SJSA1 (cell line): ENCODE results near the gene ZNF41. TPM values are rescaled to one million over a fixed set of nuclear protein-coding genes. Genes with fewer than 3 reads are reported as not detected.

Source experiments
- DNase-seq, 2 experiments: peaks; one replicate each; pipeline ENCODE4 v3.0.0-alpha.2; 2015 to 2020; ENCODE audit warnings: low spot score in 2 of 2, low read depth in 1 of 2
- H3K27ac ChIP-seq: fragments of 250-450 bp; sonication (Bioruptor Pico); 2 replicates; pipeline ENCODE4 v1.5.1; 2020; ENCODE audit warnings: mild to moderate bottlenecking, moderate library complexity
- H3K27me3 ChIP-seq: fragments of 250-450 bp; sonication (Bioruptor Pico); replicated peaks from 2 replicates; pipeline ENCODE4 v1.5.1; 2020; ENCODE audit warnings: mild to moderate bottlenecking, moderate library complexity
- H3K36me3 ChIP-seq: fragments of 250-450 bp; sonication (Bioruptor Pico); 2 replicates; pipeline ENCODE4 v1.5.1; 2020; ENCODE audit warnings: mild to moderate bottlenecking
- H3K4me1 ChIP-seq: fragments of 250-450 bp; sonication (Bioruptor Pico); replicated peaks from 2 replicates; pipeline ENCODE4 v1.6.1; 2021; ENCODE audit warnings: mild to moderate bottlenecking
- H3K4me3 ChIP-seq: fragments of 250-450 bp; sonication (Bioruptor Pico); 2 replicates; pipeline ENCODE4 v1.5.1; 2020; ENCODE audit warnings: mild to moderate bottlenecking
- H3K9me3 ChIP-seq: fragments of 250-450 bp; sonication (Bioruptor Pico); replicated peaks from 2 replicates; pipeline ENCODE4 v1.5.1; 2020; ENCODE audit warnings: mild to moderate bottlenecking
- total RNA-seq: library from RNA; depleted of rRNA; stranded (reverse); fragments of >200 nt; shearing (Covaris generic); gene quantifications from 2 replicates; pipeline ENCODE4 v1.2.3, GENCODE V29; 2014

ZNF41 gene
- total RNA-seq, 1 experiment from 2014 or later: 6.5 TPM

DNA sequence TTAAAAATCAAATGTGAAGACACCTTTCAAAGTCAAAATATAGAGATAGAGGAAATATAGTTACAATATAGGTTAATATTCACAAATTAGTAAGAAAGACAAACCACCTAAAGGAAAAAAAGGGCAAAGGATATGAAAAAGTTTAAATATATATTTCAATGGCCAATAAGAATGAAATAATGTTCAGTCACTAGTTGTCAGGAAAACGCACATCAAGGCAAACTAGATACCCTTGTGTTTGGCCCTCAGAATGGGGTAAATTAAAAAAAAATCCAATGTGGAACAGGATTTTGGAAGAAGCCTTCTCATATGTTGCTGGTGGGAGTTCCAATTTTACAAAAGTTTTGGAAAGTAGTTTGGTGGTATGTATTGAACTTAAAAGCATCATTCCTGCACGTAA is 2.4 kb downstream of the ZNF41 start:
- no peaks in the 10 kb centered on the region for H3K36me3 ChIP-seq
- H3K9me3 ChIP-seq: no peaks in the 10 kb centered on the region
- H3K4me3 ChIP-seq: no peak overlapping the region
- no peak overlapping the region for H3K27ac ChIP-seq
- H3K4me1 ChIP-seq: no peaks in the 10 kb centered on the region; the same call in 1 of the 2 replicates
- no peaks in the 10 kb centered on the region for H3K27me3 ChIP-seq
- DNase-seq: no peak

- Histone ChIP-seq H3K9me3 (no peaks in the 10 kb centered on the region), H3K36me3 (no peaks in the 10 kb centered on the region), H3K4me1 (no peaks in the 10 kb centered on the region), H3K27me3 (no peaks in the 10 kb centered on the region), H3K4me3 (no peak overlapping the region), H3K27ac (no peak overlapping the region)
- DNase-seq: no peak
Observed at GRCh38 chrX:47475476-47475875, 7.5 kb downstream of the ZNF41 start.

DNA sequence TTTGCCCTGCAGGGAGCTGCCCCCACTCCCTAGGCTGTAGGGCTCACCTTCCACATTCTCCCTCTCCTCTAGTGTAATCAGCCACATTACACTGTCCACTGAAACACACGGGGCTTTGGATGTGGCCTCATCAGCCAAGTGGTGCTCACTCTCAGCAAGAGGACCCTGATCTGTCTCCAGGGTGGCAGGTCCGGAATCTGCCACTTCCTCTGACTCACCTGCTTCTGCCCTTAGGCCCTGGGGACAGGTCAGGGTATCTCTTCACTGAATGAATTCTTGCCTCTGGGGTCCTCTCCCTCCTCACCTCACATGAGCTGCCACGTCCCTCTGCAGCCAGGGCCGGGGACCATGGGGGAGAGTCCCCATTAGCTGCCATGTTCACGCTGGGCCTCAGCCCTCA is 15.9 kb downstream of the ZNF41 start:
- H3K27me3 ChIP-seq: no peaks in the 10 kb centered on the region
- no peak for DNase-seq
- H3K36me3 ChIP-seq: no peaks in the 10 kb centered on the region
- no peaks in the 10 kb centered on the region for H3K4me1 ChIP-seq
- no peak overlapping the region for H3K4me3 ChIP-seq
- H3K9me3 ChIP-seq: no peaks in the 10 kb centered on the region
- H3K27ac ChIP-seq: no peak overlapping the region

DNA sequence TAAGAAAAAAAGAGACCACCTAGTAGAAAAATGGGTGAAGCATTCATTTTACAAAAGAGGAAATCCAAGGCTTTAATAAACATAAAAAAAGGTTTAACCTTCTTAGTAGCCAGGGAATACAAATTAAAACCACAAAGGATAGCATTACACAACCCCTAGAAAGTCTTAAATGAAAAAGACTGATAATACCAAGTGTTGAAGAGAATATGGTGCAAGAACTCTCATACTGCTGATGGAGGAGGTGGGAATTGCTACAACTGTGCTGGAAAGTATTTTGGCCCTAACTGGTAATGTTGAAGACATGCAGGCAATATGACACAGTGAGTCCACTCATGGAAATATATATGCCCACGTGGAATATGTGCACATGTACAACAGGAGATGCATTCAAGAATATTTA is 22.5 kb downstream of the ZNF41 start:
- Histone ChIP-seq H3K9me3 (no peaks in the 10 kb centered on the region), H3K27me3 (no peaks in the 10 kb centered on the region)

GRCh38 chrX:47458528-47458927 is 24.5 kb downstream of the ZNF41 start:
- no peak for DNase-seq
- Histone ChIP-seq H3K4me3 (no peak overlapping the region), H3K9me3 (no peaks in the 10 kb centered on the region), H3K36me3 (peaks cover 3% of the 10 kb centered on the region; the same call in 1 of the 2 replicates), H3K27me3 (no peaks in the 10 kb centered on the region), H3K27ac (no peak overlapping the region), H3K4me1 (no peaks in the 10 kb centered on the region)

More for the DNA sequence above, 22.5 kb downstream of the ZNF41 start:
- no peak for DNase-seq
- H3K4me1 ChIP-seq: no peaks in the 10 kb centered on the region
- H3K36me3 ChIP-seq: peaks cover 2% of the 10 kb centered on the region; the same call in 1 of the 2 replicates
- no peak overlapping the region for H3K27ac ChIP-seq
- H3K4me3 ChIP-seq: no peak overlapping the region

- no peak for DNase-seq
- Histone ChIP-seq H3K27me3 (no peaks in the 10 kb centered on the region), H3K4me3 (no peak overlapping the region), H3K27ac (no peak overlapping the region), H3K4me1 (no peaks in the 10 kb centered on the region), H3K36me3 (peaks cover 3% of the 10 kb centered on the region; the same call in 1 of the 2 replicates), H3K9me3 (no peaks in the 10 kb centered on the region)
Observed at GRCh38 chrX:47456080-47456479, 26.9 kb downstream of the ZNF41 start.

GRCh38 chrX:47452112-47452511 is 30.9 kb downstream of the ZNF41 start:
- H3K27ac ChIP-seq: no peak overlapping the region

GRCh38 chrX:47448165-47448806 is 34.7 kb downstream of the ZNF41 start:
- no peaks in the 10 kb centered on the region for H3K4me1 ChIP-seq
- no peak overlapping the region for H3K27ac ChIP-seq
- H3K9me3 ChIP-seq: no peaks in the 10 kb centered on the region
- peaks cover 10% of the 10 kb centered on the region for H3K36me3 ChIP-seq
- no peak overlapping the region for H3K4me3 ChIP-seq
- H3K27me3 ChIP-seq: no peaks in the 10 kb centered on the region
- no peak for DNase-seq

More at GRCh38 chrX:47452112-47452511, 30.9 kb downstream of the ZNF41 start:
- Histone ChIP-seq H3K36me3 (peaks cover 14% of the 10 kb centered on the region), H3K4me1 (no peaks in the 10 kb centered on the region), H3K4me3 (no peak overlapping the region), H3K9me3 (no peaks in the 10 kb centered on the region), H3K27me3 (no peaks in the 10 kb centered on the region)
- no peak for DNase-seq

DNA sequence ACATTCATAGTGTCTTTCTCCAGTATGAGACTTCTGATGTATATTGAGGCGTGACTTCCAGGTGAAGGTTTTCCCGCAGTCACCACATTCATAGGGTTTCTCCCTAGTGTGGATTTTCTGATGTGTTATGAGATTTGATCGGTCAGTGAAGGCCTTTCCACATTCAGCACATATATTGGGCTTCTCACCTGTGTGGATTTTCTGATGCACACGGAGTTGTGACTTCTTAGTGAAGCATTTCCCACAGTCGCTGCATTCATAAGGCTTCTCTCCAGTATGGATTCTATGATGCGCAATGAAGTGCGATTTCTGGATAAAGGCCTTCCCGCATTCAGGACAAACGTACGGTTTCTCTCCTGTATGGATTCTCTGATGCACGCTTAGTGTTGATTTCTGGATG is 35.4 kb downstream of the ZNF41 start:
- Histone ChIP-seq H3K27ac (no peak overlapping the region), H3K4me3 (no peak overlapping the region), H3K9me3 (no peaks in the 10 kb centered on the region), H3K4me1 (no peaks in the 10 kb centered on the region), H3K27me3 (no peaks in the 10 kb centered on the region), H3K36me3 (peaks cover 10% of the 10 kb centered on the region)
- DNase-seq: no peak

DNA sequence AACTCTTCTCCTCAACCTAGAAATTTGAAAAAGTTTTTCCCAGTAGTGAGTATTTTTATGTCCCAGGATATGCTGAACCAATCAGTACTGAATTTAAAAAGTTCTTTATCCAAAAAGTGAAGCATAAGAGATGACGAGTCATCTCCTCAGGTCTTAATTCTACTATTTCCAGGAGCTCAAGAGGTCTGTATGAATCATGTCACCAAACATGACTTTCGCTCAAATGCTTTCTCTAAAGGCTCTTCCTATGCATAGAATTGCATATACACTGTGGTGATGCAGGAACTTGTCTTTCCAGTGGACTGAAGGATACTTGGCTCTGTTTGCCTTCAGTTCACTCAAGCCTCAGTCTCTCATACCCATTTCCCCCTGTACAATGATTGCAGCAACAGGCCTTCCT is 36.1 kb downstream of the ZNF41 start:
- no peak overlapping the region for H3K27ac ChIP-seq
- no peak for DNase-seq
- H3K27me3 ChIP-seq: no peaks in the 10 kb centered on the region
- peaks cover 10% of the 10 kb centered on the region for H3K36me3 ChIP-seq
- no peaks in the 10 kb centered on the region for H3K4me1 ChIP-seq
- H3K9me3 ChIP-seq: no peaks in the 10 kb centered on the region
- no peak overlapping the region for H3K4me3 ChIP-seq

DNA sequence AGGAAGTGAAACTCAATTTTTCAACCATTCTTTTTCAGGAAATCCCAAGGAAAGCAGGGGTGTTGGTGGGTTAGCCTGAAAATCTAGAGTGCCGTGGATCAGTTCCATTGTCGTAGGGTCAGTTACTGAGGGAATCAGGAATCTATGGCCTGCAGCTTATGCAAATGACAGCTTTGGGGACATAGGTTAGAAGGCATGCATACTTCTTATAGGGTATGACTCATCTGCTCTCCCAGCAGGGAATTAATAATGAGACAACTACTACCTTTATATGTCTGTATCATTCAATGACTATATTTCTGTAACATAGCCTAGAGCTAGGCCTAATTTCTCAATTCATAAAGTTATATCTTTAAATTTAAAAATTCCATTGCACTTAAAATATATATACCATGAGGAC is 36.6 kb downstream of the ZNF41 start:
- DNase-seq: no peak
- no peaks in the 10 kb centered on the region for H3K27me3 ChIP-seq
- H3K9me3 ChIP-seq: no peaks in the 10 kb centered on the region

GRCh38 chrX:47430925-47431324 is 52.1 kb downstream of the ZNF41 start:
- H3K9me3 ChIP-seq: no peaks in the 10 kb centered on the region
- no peak overlapping the region for H3K4me3 ChIP-seq
- no peaks in the 10 kb centered on the region for H3K36me3 ChIP-seq
- H3K4me1 ChIP-seq: no peaks in the 10 kb centered on the region
- no peaks in the 10 kb centered on the region for H3K27me3 ChIP-seq
- no peak overlapping the region for H3K27ac ChIP-seq
- no peak for DNase-seq

More for the DNA sequence above, 36.6 kb downstream of the ZNF41 start:
- no peak overlapping the region for H3K27ac ChIP-seq
- no peak overlapping the region for H3K4me3 ChIP-seq
- H3K36me3 ChIP-seq: peaks cover 10% of the 10 kb centered on the region; the same call in 1 of the 2 replicates
- no peaks in the 10 kb centered on the region for H3K4me1 ChIP-seq

- no peaks in the 10 kb centered on the region for H3K4me1 ChIP-seq
- H3K27me3 ChIP-seq: no peaks in the 10 kb centered on the region
Observed at GRCh38 chrX:47422444-47422843, 60.6 kb downstream of the ZNF41 start.

GRCh38 chrX:47420962-47421361 is 62.1 kb downstream of the ZNF41 start:
- Histone ChIP-seq H3K4me1 (no peaks in the 10 kb centered on the region), H3K9me3 (no peaks in the 10 kb centered on the region), H3K4me3 (no peak overlapping the region), H3K27ac (no peak overlapping the region), H3K36me3 (no peaks in the 10 kb centered on the region), H3K27me3 (no peaks in the 10 kb centered on the region)
- no peak for DNase-seq

More at GRCh38 chrX:47422444-47422843, 60.6 kb downstream of the ZNF41 start:
- DNase-seq: no peak
- Histone ChIP-seq H3K9me3 (no peaks in the 10 kb centered on the region), H3K4me3 (no peak overlapping the region), H3K27ac (no peak overlapping the region), H3K36me3 (no peaks in the 10 kb centered on the region)

GRCh38 chrX:47420265-47420664 is 62.8 kb downstream of the ZNF41 start:
- H3K27me3 ChIP-seq: no peaks in the 10 kb centered on the region
- no peak overlapping the region for H3K27ac ChIP-seq
- no peaks in the 10 kb centered on the region for H3K36me3 ChIP-seq
- DNase-seq: no peak
- no peaks in the 10 kb centered on the region for H3K9me3 ChIP-seq
- no peaks in the 10 kb centered on the region for H3K4me1 ChIP-seq
- no peak overlapping the region for H3K4me3 ChIP-seq
